Esophagus muscularis mucosa (tissue), 4 donors: ENCODE measurements around the gene ANKHD1. TPM values are rescaled to one million over a fixed set of nuclear protein-coding genes. Genes with fewer than 3 reads are reported as not detected.

Experiments used
- DNase-seq: peaks from one replicate; pipeline ENCODE4 v3.0.0-alpha.2; 2017; ENCODE audit errors: extremely low spot score
- H3K27ac ChIP-seq, 4 donors: fragments of 200-600 bp; sonication (generic); replicated peaks in 1 of 4; 1 replicate in 3 of 4; 2 replicates in 1 of 4; pipeline ENCODE4 v1.5.1; 2016 to 2019; ENCODE audit warnings: mild to moderate bottlenecking in 1 of 4
- H3K27me3 ChIP-seq, 4 donors: fragments of 200-600 bp; sonication (generic); one replicate each; pipeline versions ENCODE4 v1.5.1 to v1.6.0; 2016 to 2019
- H3K36me3 ChIP-seq, 4 donors: fragments of 200-600 bp; sonication (generic); one replicate each; pipeline ENCODE4 v1.5.1; 2016 to 2019
- H3K4me1 ChIP-seq, 4 donors: fragments of 200-600 bp; sonication (generic); one replicate each; pipeline ENCODE4 v1.5.1; 2016 to 2019
- H3K4me3 ChIP-seq, 4 donors: fragments of 200-600 bp; sonication (generic); 1 replicate in 2 of 4; 2 replicates in 2 of 4; pipeline ENCODE4 v1.5.1; 2016 to 2019; ENCODE audit warnings: mild to moderate bottlenecking in 4 of 4, moderate library complexity in 1 of 4
- H3K9me3 ChIP-seq, 4 donors: fragments of 200-600 bp; sonication (generic); 1 replicate in 3 of 4; 2 replicates in 1 of 4; pipeline ENCODE4 v1.5.1; 2016 to 2019
- CTCF ChIP-seq, 3 experiments: fragments of 200-600 bp in 2 of 3; fragments of 450-650 bp in 1 of 3; sonication (generic) in 2 of 3; IDR thresholded peaks; one replicate each; pipeline ENCODE4 v1.5.1; 2017 to 2019; ENCODE audit warnings: antibody characterized with exemption in 3 of 3, mild to moderate bottlenecking in 2 of 3, moderate library complexity in 1 of 3
- EP300 ChIP-seq: sonication (generic); formaldehyde crosslinking; IDR thresholded peaks from one replicate; pipeline ENCODE4 v1.6.1; 2017; ENCODE audit warnings: antibody characterized with exemption
- POLR2A ChIP-seq: fragments of 450-650 bp; IDR thresholded peaks from one replicate; pipeline ENCODE4 v1.6.1; 2017; ENCODE audit warnings: antibody characterized with exemption, moderate library complexity, mild to moderate bottlenecking, low read depth
- POLR2AphosphoS5 ChIP-seq, 2 donors: sonication (generic); formaldehyde crosslinking; IDR thresholded peaks; one replicate each; pipeline ENCODE4 v1.6.1; 2017; ENCODE audit warnings: antibody characterized with exemption in 2 of 2
- WGBS: methylation state at CpG from one replicate; pipeline ENCODE4 v1.1.5; 2018; 5-methylcytosine and 5-hydroxymethylcytosine counted together
- intact Hi-C: fragments of 100-400 bp; cut with DNase I; formaldehyde crosslinking; loops from one replicate; pipeline ENCODE4 v1.15.1; 2023
- total RNA-seq, 4 donors: library from RNA; depleted of rRNA; stranded (reverse); fragments of >200 nt; gene quantifications; one replicate each; pipeline versions ENCODE4 v1.1.0 to v1.2.1, GENCODE V29; 2016

Gene ANKHD1
- total RNA-seq, 4 donors from 2014 or later = 58.3 to 94.3 (median 62.2) TPM

- Histone ChIP-seq H3K36me3 (no peaks in the 10 kb centered on the region), H3K4me1 (peaks cover 10 to 19% (median 17%) of the 10 kb centered on the region in 4 donors), H3K27me3 (no peaks in the 10 kb centered on the region), H3K9me3 (no peaks in the 10 kb centered on the region), H3K27ac (no peak overlapping the region), H3K4me3 (no peak overlapping the region)
- TF ChIP-seq POLR2AphosphoS5 (IDR thresholded peaks at IDR 0.05) (no peak), CTCF (IDR thresholded peaks at IDR 0.05) (peak in 1 of 3 experiments; percentile 23), POLR2A (no peak)
- no peak for DNase-seq
- intact Hi-C loops = loop anchor here (10.0 kb wide), 1 partner anchor 184 kb away; the partner anchor contains the start of gene CYSTM1
- 72% methylated on average over 4 of the region's 4 CpGs for WGBS
Measured at GRCh38 chr5:140358738-140359310, 42.8 kb upstream of the ANKHD1 start.

GRCh38 chr5:140360101-140360500 is 41.5 kb upstream of the ANKHD1 start, which contains the start of gene SLC4A9:
TSS of gene SLC4A9 (plus strand) at chr5:140360194. CDS start at chr5:140360237, 43 bp downstream.
- no peaks in the 10 kb centered on the region for H3K9me3 ChIP-seq
- H3K4me3 ChIP-seq = no peak within 1 kb of the TSS
- no peaks in the 10 kb centered on the region for H3K27me3 ChIP-seq
- H3K36me3 ChIP-seq = no peaks in the 10 kb centered on the region
- peaks cover 10 to 19% (median 17%) of the 10 kb centered on the region in 4 donors for H3K4me1 ChIP-seq
- no peak for DNase-seq
- H3K27ac ChIP-seq = no peak within 1 kb of the TSS
- 100% methylated on average over 2 of the region's 2 CpGs for WGBS
- intact Hi-C loops = no loop called here
- no peak for TF ChIP-seq CTCF (IDR thresholded peaks at IDR 0.05)
- TF ChIP-seq POLR2A = no peak
- no peak for TF ChIP-seq EP300
- no peak for TF ChIP-seq POLR2AphosphoS5 (IDR thresholded peaks at IDR 0.05)

GRCh38 chr5:140360681-140361479 is 40.8 kb upstream of the ANKHD1 start:
- no peak overlapping the region for H3K27ac ChIP-seq
- H3K36me3 ChIP-seq = no peaks in the 10 kb centered on the region
- H3K4me1 ChIP-seq = peaks cover 10 to 19% (median 17%) of the 10 kb centered on the region in 4 donors
- H3K9me3 ChIP-seq = no peaks in the 10 kb centered on the region
- intact Hi-C loops = no loop called here
- H3K27me3 ChIP-seq = no peaks in the 10 kb centered on the region
- no peak for DNase-seq
- H3K4me3 ChIP-seq = no peak overlapping the region
- TF ChIP-seq POLR2AphosphoS5 (IDR thresholded peaks at IDR 0.05) (no peak), EP300 (no peak), CTCF (IDR thresholded peaks at IDR 0.05) (no peak), POLR2A (no peak)
- WGBS = 85% methylated on average over 2 of the region's 7 CpGs

GRCh38 chr5:140361901-140362300 is 39.7 kb upstream of the ANKHD1 start:
- intact Hi-C loops = no loop called here

More at GRCh38 chr5:140361901-140362300, 39.7 kb upstream of the ANKHD1 start:
- Histone ChIP-seq H3K4me3 (no peak overlapping the region), H3K36me3 (no peaks in the 10 kb centered on the region), H3K9me3 (no peaks in the 10 kb centered on the region), H3K27me3 (no peaks in the 10 kb centered on the region), H3K27ac (no peak overlapping the region), H3K4me1 (peaks cover 10 to 19% (median 17%) of the 10 kb centered on the region in 4 donors)
- TF ChIP-seq POLR2AphosphoS5 (IDR thresholded peaks at IDR 0.05) (no peak), EP300 (no peak), POLR2A (no peak), CTCF (IDR thresholded peaks at IDR 0.05) (no peak)
- DNase-seq = no peak
- 90% methylated on average over 2 of the region's 2 CpGs for WGBS
